WI38 (cell line): ENCODE results near the gene ITGAX.
"Not testable (repeated sequence)": the region's sequence is repeated elsewhere in the genome, so short reads cannot be mapped to it uniquely, and the experiment has no call there.

ENCODE experiments used
- H3K4me3 ChIP-seq: 2 replicates; pipeline ENCODE4 v1.5.1; 2011; ENCODE audit warnings: low read depth, mild to moderate bottlenecking, control low read depth, low read length
- TF ChIP-seq, protein P1 (sequence below): IDR thresholded peaks from 2 replicates; pipeline ENCODE4 v1.5.1; 2012; ENCODE audit warnings: low read depth, mild to moderate bottlenecking, control low read depth, low read length

Gene ITGAX

GRCh38 chr16:31333686-31334649, 21.0 kb upstream of the ITGAX start:
- no peak overlapping the region for H3K4me3 ChIP-seq

GRCh38 chr16:31334934-31335333, 20.0 kb upstream of the ITGAX start:
- TF ChIP-seq, protein P1, sequence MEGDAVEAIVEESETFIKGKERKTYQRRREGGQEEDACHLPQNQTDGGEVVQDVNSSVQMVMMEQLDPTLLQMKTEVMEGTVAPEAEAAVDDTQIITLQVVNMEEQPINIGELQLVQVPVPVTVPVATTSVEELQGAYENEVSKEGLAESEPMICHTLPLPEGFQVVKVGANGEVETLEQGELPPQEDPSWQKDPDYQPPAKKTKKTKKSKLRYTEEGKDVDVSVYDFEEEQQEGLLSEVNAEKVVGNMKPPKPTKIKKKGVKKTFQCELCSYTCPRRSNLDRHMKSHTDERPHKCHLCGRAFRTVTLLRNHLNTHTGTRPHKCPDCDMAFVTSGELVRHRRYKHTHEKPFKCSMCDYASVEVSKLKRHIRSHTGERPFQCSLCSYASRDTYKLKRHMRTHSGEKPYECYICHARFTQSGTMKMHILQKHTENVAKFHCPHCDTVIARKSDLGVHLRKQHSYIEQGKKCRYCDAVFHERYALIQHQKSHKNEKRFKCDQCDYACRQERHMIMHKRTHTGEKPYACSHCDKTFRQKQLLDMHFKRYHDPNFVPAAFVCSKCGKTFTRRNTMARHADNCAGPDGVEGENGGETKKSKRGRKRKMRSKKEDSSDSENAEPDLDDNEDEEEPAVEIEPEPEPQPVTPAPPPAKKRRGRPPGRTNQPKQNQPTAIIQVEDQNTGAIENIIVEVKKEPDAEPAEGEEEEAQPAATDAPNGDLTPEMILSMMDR: no peak
- H3K4me3 ChIP-seq: no peak overlapping the region

More at GRCh38 chr16:31333686-31334649, 21.0 kb upstream of the ITGAX start:
- TF ChIP-seq, protein P1: no peak

DNA sequence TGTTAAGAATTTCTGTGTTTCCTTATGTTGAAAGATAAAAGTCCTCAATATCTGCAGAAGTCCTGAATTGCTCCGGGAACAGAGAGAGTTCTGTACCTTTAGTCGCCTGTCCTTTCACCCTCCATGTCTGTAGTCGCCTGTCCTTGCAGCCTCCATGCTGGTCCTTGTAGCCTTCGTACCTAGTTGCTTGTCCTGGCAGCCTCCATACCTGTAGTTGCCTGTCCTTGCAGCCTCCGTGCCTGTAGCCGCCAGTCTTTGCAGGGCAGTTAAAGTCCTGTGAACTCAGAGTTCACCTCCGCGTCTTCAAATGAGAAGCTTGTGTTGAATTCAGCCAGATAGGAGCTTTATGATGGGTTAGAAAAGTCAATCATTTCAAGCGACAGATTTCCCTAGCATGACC, 19.5 kb upstream of the ITGAX start:
- TF ChIP-seq, protein P1: no peak
- H3K4me3 ChIP-seq: no peak overlapping the region

- H3K4me3 ChIP-seq: not testable (repeated sequence)
These were observed 16.8 kb upstream of the ITGAX start for GRCh38 chr16:31338166-31338685.

GRCh38 chr16:31344712-31345111, 10.3 kb upstream of the ITGAX start:
- TF ChIP-seq, protein P1: no peak
- no peak overlapping the region for H3K4me3 ChIP-seq

GRCh38 chr16:31347445-31347844, 7.5 kb upstream of the ITGAX start:
- no peak overlapping the region for H3K4me3 ChIP-seq
- TF ChIP-seq, protein P1: no peak

GRCh38 chr16:31348579-31348978, 6.4 kb upstream of the ITGAX start:
- TF ChIP-seq, protein P1: no peak

More at GRCh38 chr16:31348579-31348978, 6.4 kb upstream of the ITGAX start:
- H3K4me3 ChIP-seq: no peak overlapping the region
